HCT116 (cell line): ENCODE results near the gene WDR5. TPM values are rescaled to one million over a fixed set of nuclear protein-coding genes. Genes with fewer than 3 reads are reported as not detected.

Source experiments
- ATAC-seq: fragments of 200-7000 bp; cut with Tn5 transposase; 2 replicates; pipeline ENCODE4 v1.9.1; 2020; ENCODE audit warnings: mild to moderate bottlenecking, moderate library complexity
- BruUV-seq: library from RNA; stranded (reverse); fragments of 400-500 nt; replicated peaks from 2 replicates; lab custom pipeline; 2021; lab: Mats Ljungman, UMichigan
- CTCF ChIA-PET: fragments of 300-600 bp; sonication (Branson Sonifier 250); formaldehyde crosslinking; loops from one replicate; lab custom pipeline; 2021; ENCODE audit warnings: antibody characterized with exemption; lab: Charles Lee
- POLR2A ChIA-PET: fragments of 300-600, 350-600 bp; sonication (Branson Sonifier 250); formaldehyde crosslinking; loops from one replicate; lab custom pipeline; 2021; ENCODE audit warnings: antibody characterized with exemption; lab: Charles Lee
- RAD21 ChIA-PET, 2 experiments: fragments of 300-600 bp; sonication (Branson Sonifier 250); formaldehyde crosslinking; loops; one replicate each; lab custom pipeline; 2023; ENCODE audit warnings: low total read pairs in 2 of 2; ENCODE audit not compliant: uncharacterized antibody in 2 of 2, unreplicated experiment in 2 of 2, low non-redundant PET in 1 of 2; lab: Charles Lee
- DNase-seq: peaks from one replicate; pipeline ENCODE4 v3.0.0-alpha.2; 2010; ENCODE audit warnings: low read depth, low spot score
- H2AFZ ChIP-seq: fragments of 200-600 bp; shearing (Covaris generic), sonication (generic); 2 replicates; pipeline ENCODE4 v1.6.1; 2017; ENCODE audit warnings: low read depth, mixed run types, mixed read lengths, antibody characterized with exemption, low read length; ENCODE audit not compliant: poor library complexity, severe bottlenecking
- H3K27ac ChIP-seq: 2 replicates; pipeline ENCODE4 v1.5.1; 2012; ENCODE audit warnings: low read depth, low read length
- H3K27me3 ChIP-seq: fragments of 200-600 bp; sonication (generic); 2 replicates; pipeline ENCODE4 v1.6.1; 2016; ENCODE audit warnings: mixed run types, low read length, mixed read lengths; ENCODE audit not compliant: insufficient read depth
- H3K36me3 ChIP-seq, 2 experiments: fragments of 200-500 bp in 1 of 2; fragments of 200-600 bp in 1 of 2; sonication (Bioruptor generic) in 1 of 2; sonication (generic) in 1 of 2; 2 replicates each; pipeline versions ENCODE4 v1.5.1 to v1.6.1; 2014 to 2016; ENCODE audit warnings: low read length in 2 of 2, inconsistent platforms in 1 of 2, mixed read lengths in 1 of 2, mixed run types in 1 of 2; ENCODE audit not compliant: insufficient read depth in 2 of 2, control insufficient read depth in 1 of 2
- H3K4me1 ChIP-seq, 2 experiments: fragments of 200-600 bp in 1 of 2; sonication (generic) in 1 of 2; 2 replicates each; pipeline versions ENCODE4 v1.5.1 to v1.6.1; 2012 to 2017; ENCODE audit warnings: low read length in 2 of 2, inconsistent platforms in 1 of 2, mild to moderate bottlenecking in 1 of 2, mixed read lengths in 1 of 2, mixed run types in 1 of 2, moderate library complexity in 1 of 2; ENCODE audit not compliant: insufficient read depth in 2 of 2, control insufficient read depth in 1 of 2
- H3K4me2 ChIP-seq: fragments of 200-600 bp; sonication (generic); 2 replicates; pipeline ENCODE4 v1.6.1; 2017; ENCODE audit warnings: mixed run types, low read length, mixed read lengths
- H3K4me3 ChIP-seq, 2 experiments: fragments of 200-600 bp in 1 of 2; sonication (generic) in 1 of 2; replicated peaks in 1 of 2; 2 replicates each; pipeline ENCODE4 v1.5.1; 2011 to 2016; ENCODE audit warnings: low read length in 2 of 2, control low read depth in 1 of 2, low read depth in 1 of 2, mild to moderate bottlenecking in 1 of 2, mixed read lengths in 1 of 2, mixed run types in 1 of 2
- H3K79me2 ChIP-seq: fragments of 200-600 bp; sonication (generic); 2 replicates; pipeline ENCODE4 v1.6.1; 2017; ENCODE audit warnings: mild to moderate bottlenecking, mixed run types, low read length, moderate library complexity, mixed read lengths; ENCODE audit not compliant: insufficient read depth
- H3K9ac ChIP-seq: fragments of 200-600 bp; sonication (generic); 2 replicates; pipeline ENCODE4 v1.6.1; 2016; ENCODE audit warnings: low read length, mixed read lengths
- H3K9me2 ChIP-seq: fragments of 200-600 bp; sonication (generic), shearing (Covaris generic); 2 replicates; pipeline ENCODE4 v1.6.1; 2017; ENCODE audit warnings: mixed run types, mild to moderate bottlenecking, moderate library complexity; ENCODE audit not compliant: insufficient read depth
- H3K9me3 ChIP-seq, 2 experiments: fragments of 200-500 bp in 1 of 2; fragments of 200-600 bp in 1 of 2; sonication (Bioruptor generic) in 1 of 2; sonication (generic) in 1 of 2; 2 replicates each; pipeline ENCODE4 v1.6.1; 2014 to 2017; ENCODE audit warnings: low read length in 2 of 2, mixed read lengths in 2 of 2, inconsistent platforms in 1 of 2, low read depth in 1 of 2, mild to moderate bottlenecking in 1 of 2, mixed run types in 1 of 2, moderate library complexity in 1 of 2; ENCODE audit not compliant: control insufficient read depth in 1 of 2, insufficient read depth in 1 of 2
- H4K20me1 ChIP-seq: fragments of 200-600 bp; sonication (generic), shearing (Covaris generic); 2 replicates; pipeline ENCODE4 v1.6.1; 2017; ENCODE audit warnings: mixed run types, mild to moderate bottlenecking, moderate library complexity; ENCODE audit not compliant: insufficient read depth
- FOSL1 ChIP-seq: IDR thresholded peaks from 2 replicates; pipeline ENCODE4 v1.6.1; 2012; ENCODE audit warnings: low read depth
- POLR2AphosphoS5 ChIP-seq: IDR thresholded peaks from 2 replicates; pipeline ENCODE4 v1.6.1; 2011; ENCODE audit warnings: mild to moderate bottlenecking, low read depth, low read length, moderate library complexity
- RAD21 ChIP-seq: IDR thresholded peaks from 2 replicates; pipeline ENCODE4 v1.6.1; 2012; ENCODE audit warnings: low read depth, mild to moderate bottlenecking
- SP1 ChIP-seq: IDR thresholded peaks from 2 replicates; pipeline ENCODE4 v1.6.1; 2012; ENCODE audit warnings: low read depth
- YY1 ChIP-seq: IDR thresholded peaks from 2 replicates; pipeline ENCODE4 v1.6.1; 2011; ENCODE audit warnings: low read length, low read depth, moderate library complexity, mild to moderate bottlenecking; ENCODE audit not compliant: insufficient replicate concordance; ENCODE audit errors: extremely low read depth
- intact Hi-C: fragments of 100-400 bp; cut with micrococcal nuclease; formaldehyde crosslinking; loops from 2 replicates; pipeline ENCODE4 v1.10.0; 2022
- total RNA-seq: library from RNA; stranded (reverse); gene quantifications from one replicate; pipeline ENCODE4 v1.2.1, GENCODE V29; 2021; ENCODE audit not compliant: unreplicated experiment
- TF ChIP-seq, protein P1 (sequence below): IDR thresholded peaks from 2 replicates; pipeline ENCODE4 v1.6.1; 2012
- TF ChIP-seq, protein P2 (sequence below): IDR thresholded peaks from 2 replicates; pipeline ENCODE4 v1.6.1; 2012; ENCODE audit warnings: low read depth

WDR5 gene
- total RNA-seq, 1 experiment from 2014 or later: 55.8 TPM

DNA sequence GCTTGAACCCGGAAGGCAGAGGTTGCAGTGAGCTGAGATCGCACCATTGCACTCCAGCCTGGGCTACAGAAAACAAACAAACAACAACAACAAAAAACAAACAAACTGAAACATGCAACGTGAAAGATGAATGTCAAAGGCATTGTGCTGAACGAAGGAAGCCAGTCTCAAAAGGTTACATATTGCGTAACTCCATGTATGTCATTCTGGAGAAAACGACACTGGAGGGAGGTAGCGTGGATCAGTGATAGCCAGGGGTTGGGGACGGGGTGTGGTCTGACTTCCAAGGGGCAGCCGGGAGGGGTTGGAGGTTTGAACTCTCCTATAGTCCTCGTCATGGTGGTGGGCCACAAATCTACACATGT is 12.1 kb upstream of the WDR5 start:
- H2AFZ ChIP-seq: no peak overlapping the region

DNA sequence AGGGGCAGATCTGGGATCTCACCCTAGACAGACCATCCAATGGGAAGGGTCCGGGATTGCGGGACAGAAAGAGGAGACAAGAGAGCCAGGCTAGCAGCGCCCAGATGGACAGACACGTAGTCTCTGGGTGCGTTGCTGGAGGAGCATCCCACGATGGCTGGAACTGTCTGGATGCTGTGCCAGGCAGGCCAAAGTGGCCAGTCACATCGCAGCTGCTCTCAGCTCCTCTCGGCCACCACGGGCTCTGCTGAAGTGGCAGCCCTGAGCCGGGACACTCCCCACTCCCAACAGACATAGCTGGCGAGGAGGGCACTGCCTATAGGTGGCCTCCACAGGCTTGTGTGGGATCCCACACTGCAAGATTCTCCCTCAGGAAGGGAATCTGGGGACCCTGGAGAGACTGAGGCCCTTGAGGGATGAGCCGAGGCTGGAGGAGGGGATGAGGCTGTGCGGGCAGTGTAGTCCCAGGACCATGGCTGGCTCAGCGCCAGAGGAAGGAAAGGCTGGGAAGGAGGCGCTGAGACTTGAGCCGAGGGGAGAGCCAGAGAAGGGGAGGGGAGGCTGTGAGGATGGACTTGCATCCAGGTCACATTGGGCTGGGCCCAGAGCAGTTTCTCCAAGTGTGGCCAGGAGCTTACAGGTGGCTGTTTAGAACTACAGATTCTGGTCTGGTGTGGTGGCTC is 10.3 kb upstream of the WDR5 start:
- no peaks in the 10 kb centered on the region for H3K79me2 ChIP-seq
- ChIA-PET RAD21 (no interaction called here), CTCF (no interaction called here), POLR2A (no interaction called here)
- H3K4me3 ChIP-seq: no peak overlapping the region
- no peaks in the 10 kb centered on the region for H3K9me2 ChIP-seq
- H3K9me3 ChIP-seq: no peaks in the 10 kb centered on the region
- H3K36me3 ChIP-seq: no peaks in the 10 kb centered on the region
- H3K9ac ChIP-seq: no peak overlapping the region
- no peak overlapping the region for H2AFZ ChIP-seq
- H3K27ac ChIP-seq: no peak overlapping the region
- no peak for ATAC-seq
- H3K27me3 ChIP-seq: no peaks in the 10 kb centered on the region
- intact Hi-C loops: no loop called here
- H4K20me1 ChIP-seq: no peaks in the 10 kb centered on the region
- DNase-seq: no peak
- TF ChIP-seq, protein P1, sequence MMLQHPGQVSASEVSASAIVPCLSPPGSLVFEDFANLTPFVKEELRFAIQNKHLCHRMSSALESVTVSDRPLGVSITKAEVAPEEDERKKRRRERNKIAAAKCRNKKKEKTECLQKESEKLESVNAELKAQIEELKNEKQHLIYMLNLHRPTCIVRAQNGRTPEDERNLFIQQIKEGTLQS: no peak
- TF ChIP-seq RAD21 (no peak), FOSL1 (no peak), YY1 (no peak), SP1 (no peak), POLR2AphosphoS5 (no peak)
- TF ChIP-seq, protein P2, sequence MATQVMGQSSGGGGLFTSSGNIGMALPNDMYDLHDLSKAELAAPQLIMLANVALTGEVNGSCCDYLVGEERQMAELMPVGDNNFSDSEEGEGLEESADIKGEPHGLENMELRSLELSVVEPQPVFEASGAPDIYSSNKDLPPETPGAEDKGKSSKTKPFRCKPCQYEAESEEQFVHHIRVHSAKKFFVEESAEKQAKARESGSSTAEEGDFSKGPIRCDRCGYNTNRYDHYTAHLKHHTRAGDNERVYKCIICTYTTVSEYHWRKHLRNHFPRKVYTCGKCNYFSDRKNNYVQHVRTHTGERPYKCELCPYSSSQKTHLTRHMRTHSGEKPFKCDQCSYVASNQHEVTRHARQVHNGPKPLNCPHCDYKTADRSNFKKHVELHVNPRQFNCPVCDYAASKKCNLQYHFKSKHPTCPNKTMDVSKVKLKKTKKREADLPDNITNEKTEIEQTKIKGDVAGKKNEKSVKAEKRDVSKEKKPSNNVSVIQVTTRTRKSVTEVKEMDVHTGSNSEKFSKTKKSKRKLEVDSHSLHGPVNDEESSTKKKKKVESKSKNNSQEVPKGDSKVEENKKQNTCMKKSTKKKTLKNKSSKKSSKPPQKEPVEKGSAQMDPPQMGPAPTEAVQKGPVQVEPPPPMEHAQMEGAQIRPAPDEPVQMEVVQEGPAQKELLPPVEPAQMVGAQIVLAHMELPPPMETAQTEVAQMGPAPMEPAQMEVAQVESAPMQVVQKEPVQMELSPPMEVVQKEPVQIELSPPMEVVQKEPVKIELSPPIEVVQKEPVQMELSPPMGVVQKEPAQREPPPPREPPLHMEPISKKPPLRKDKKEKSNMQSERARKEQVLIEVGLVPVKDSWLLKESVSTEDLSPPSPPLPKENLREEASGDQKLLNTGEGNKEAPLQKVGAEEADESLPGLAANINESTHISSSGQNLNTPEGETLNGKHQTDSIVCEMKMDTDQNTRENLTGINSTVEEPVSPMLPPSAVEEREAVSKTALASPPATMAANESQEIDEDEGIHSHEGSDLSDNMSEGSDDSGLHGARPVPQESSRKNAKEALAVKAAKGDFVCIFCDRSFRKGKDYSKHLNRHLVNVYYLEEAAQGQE: no peak
- H3K4me2 ChIP-seq: no peak overlapping the region
- no TSS peak for BruUV-seq
- no peaks in the 10 kb centered on the region for H3K4me1 ChIP-seq

More for the DNA sequence above, 12.1 kb upstream of the WDR5 start:
- ChIA-PET RAD21 (no interaction called here), POLR2A (no interaction called here), CTCF (no interaction called here)
- Histone ChIP-seq H4K20me1 (no peaks in the 10 kb centered on the region), H3K4me3 (no peak overlapping the region), H3K9me3 (no peaks in the 10 kb centered on the region), H3K79me2 (no peaks in the 10 kb centered on the region), H3K9me2 (no peaks in the 10 kb centered on the region), H3K9ac (no peak overlapping the region), H3K4me1 (no peaks in the 10 kb centered on the region), H3K4me2 (no peak overlapping the region), H3K27ac (no peak overlapping the region), H3K36me3 (no peaks in the 10 kb centered on the region), H3K27me3 (no peaks in the 10 kb centered on the region)
- ATAC-seq (no peak), DNase-seq (no peak)
- TF ChIP-seq POLR2AphosphoS5: no peak
- BruUV-seq: no TSS peak
- intact Hi-C loops: no loop called here
